ENCODE data around the gene PMPCA.
A peak's percentile ranks its signal among the peaks of the same experiment; 100 is the strongest.

The PMPCA gene

GRCh38 chr9:136410500-136411287 lies at the start of gene PMPCA, which contains the start of gene ENTR1:
Gene PMPCA, plus strand, starts transcription at chr9:136410658. Its CDS starts 11 bp downstream, at chr9:136410669.
Gene ENTR1, minus strand, starts transcription at chr9:136410614. Its CDS starts 217 bp downstream, at chr9:136410397.
- DNase-seq = peak; percentile 97

GRCh38 chr9:136361047-136361753 lies 49.3 kb upstream of the PMPCA start:
- no peak for DNase-seq

- DNase-seq = no peak
These were observed 48.6 kb upstream of the PMPCA start for GRCh38 chr9:136361754-136362449.

GRCh38 chr9:136362450-136362784 lies 48.0 kb upstream of the PMPCA start:
- no peak for DNase-seq

- peak; percentile 95 for DNase-seq
These were observed 47.1 kb upstream of the PMPCA start, which contains the start of gene DNLZ for GRCh38 chr9:136363106-136363948. Gene DNLZ, minus strand, starts transcription at chr9:136363744. Its CDS starts 30 bp downstream, at chr9:136363714.

GRCh38 chr9:136363949-136364748 lies 46.3 kb upstream of the PMPCA start:
- no peak for DNase-seq

GRCh38 chr9:136364942-136365774 lies 45.3 kb upstream of the PMPCA start:
- no peak for DNase-seq

- DNase-seq = no peak
These were observed 44.7 kb upstream of the PMPCA start for GRCh38 chr9:136365775-136366222.

- no peak for DNase-seq
These were observed 43.6 kb upstream of the PMPCA start for GRCh38 chr9:136366826-136367225.

- no peak for DNase-seq
These were observed 42.9 kb upstream of the PMPCA start for GRCh38 chr9:136367296-136368145.

- no peak for DNase-seq
These were observed 42.3 kb upstream of the PMPCA start for GRCh38 chr9:136368190-136368589.

- no peak for DNase-seq
These were observed 40.4 kb upstream of the PMPCA start for GRCh38 chr9:136370037-136370436.

GRCh38 chr9:136370687-136371532 lies 39.5 kb upstream of the PMPCA start:
- DNase-seq = no peak

GRCh38 chr9:136371533-136371880 lies 39.0 kb upstream of the PMPCA start:
- no peak for DNase-seq

- no peak for DNase-seq
These were observed 38.5 kb upstream of the PMPCA start for GRCh38 chr9:136372006-136372405.

GRCh38 chr9:136372561-136373299 lies 37.7 kb upstream of the PMPCA start:
- DNase-seq = no peak

GRCh38 chr9:136373300-136374182 lies 36.9 kb upstream of the PMPCA start, which contains the start of gene CARD9:
Gene CARD9, minus strand, starts transcription at chr9:136373669. Its CDS starts 1,591 bp downstream, at chr9:136372078.
- DNase-seq = no peak

Measured in stimulated activated CD4-positive, alpha-beta T cell treated with anti-CD3 and anti-CD28 coated beads, Interleukin-4, amount 100 ng/mL, for 24 hours (primary cell).